HepG2 (cell line): ENCODE measurements around the gene MAP3K7CL. TPM values are rescaled to one million over a fixed set of nuclear protein-coding genes. Genes with fewer than 3 reads are reported as not detected.

Experiments
- ATAC-seq: fragments of 200-7000 bp; cut with Tn5 transposase; 3 replicates; pipeline ENCODE4 v1.9.1; 2020; ENCODE audit warnings: mild to moderate bottlenecking, moderate library complexity
- BruUV-seq: library from RNA; stranded (reverse); fragments of 400-500 nt; replicated peaks from 2 replicates; lab custom pipeline; 2021; lab: Mats Ljungman, UMichigan
- CTCF ChIA-PET: fragments of 300-600 bp; formaldehyde crosslinking; extraction: SDS; loops from one replicate; lab custom pipeline; 2021; ENCODE audit warnings: low total read pairs, inconsistent platforms, low intra/inter-chr PET ratio; lab: Yijun Ruan, JAX
- POLR2A ChIA-PET: fragments of 350-600 bp; sonication (Branson Sonifier 250); formaldehyde crosslinking; loops from one replicate; lab custom pipeline; 2020; ENCODE audit warnings: antibody characterized with exemption, inconsistent platforms; lab: Yijun Ruan, JAX
- DNase-seq: peaks from one replicate; pipeline ENCODE4 v3.0.0-alpha.2; 2015; ENCODE audit warnings: low spot score
- FAIRE-seq: peaks from 3 replicates; lab custom pipeline; 2011; peaks lifted over from hg19 to GRCh38; lab: Jason Lieb, UNC
- H2AFZ ChIP-seq: one replicate; pipeline ENCODE4 v1.6.1; 2011; ENCODE audit warnings: low read length, inconsistent platforms
- H3K27ac ChIP-seq: fragments of 300-600 bp; 3 replicates; pipeline ENCODE4 v1.8.0; 2011; ENCODE audit warnings: mixed run types, mild to moderate bottlenecking, mixed read lengths, low read length, inconsistent platforms; ENCODE audit not compliant: insufficient read depth; ENCODE audit errors: extremely low read length
- H3K27me3 ChIP-seq, 2 experiments: fragments of 200-600 bp in 1 of 2; 2 replicates in 1 of 2; 3 replicates in 1 of 2; pipeline versions ENCODE4 v1.6.0 to v1.8.0; 2011; ENCODE audit warnings: low read length in 2 of 2, mild to moderate bottlenecking in 2 of 2, moderate library complexity in 2 of 2, inconsistent platforms in 1 of 2; ENCODE audit not compliant: insufficient read depth in 2 of 2, control insufficient read depth in 1 of 2
- H3K36me3 ChIP-seq, 2 experiments: fragments of 200-600 bp in 1 of 2; replicated peaks in 1 of 2; 2 replicates in 1 of 2; 3 replicates in 1 of 2; pipeline versions ENCODE4 v1.5.1 to v1.8.0; 2011; ENCODE audit warnings: low read length in 2 of 2, inconsistent platforms in 1 of 2; ENCODE audit not compliant: insufficient read depth in 2 of 2, control insufficient read depth in 1 of 2
- H3K4me1 ChIP-seq: 2 replicates; pipeline ENCODE4 v1.5.1; 2012; ENCODE audit warnings: low read length, inconsistent platforms; ENCODE audit not compliant: insufficient read depth
- H3K4me2 ChIP-seq: 2 replicates; pipeline ENCODE4 v1.6.0; 2011; ENCODE audit warnings: low read depth, low read length, inconsistent platforms
- H3K4me3 ChIP-seq, 3 experiments: fragments of 200-600 bp in 1 of 3; sonication (generic), shearing (Covaris generic) in 1 of 3; replicated peaks in 1 of 3; 2 replicates each; pipeline ENCODE4 v1.5.1; 2011 to 2016; ENCODE audit warnings: low read length in 3 of 3, inconsistent platforms in 2 of 3, low read depth in 2 of 3, mild to moderate bottlenecking in 2 of 3, control low read depth in 1 of 3, mixed read lengths in 1 of 3; ENCODE audit not compliant: insufficient read depth in 1 of 3
- H3K79me2 ChIP-seq: one replicate; pipeline ENCODE4 v1.6.1; 2011; ENCODE audit warnings: low read length, inconsistent platforms; ENCODE audit not compliant: insufficient read depth
- H3K9ac ChIP-seq: 2 replicates; pipeline ENCODE4 v1.6.0; 2011; ENCODE audit warnings: mild to moderate bottlenecking, low read depth, low read length, inconsistent platforms; ENCODE audit not compliant: insufficient read depth
- H3K9me3 ChIP-seq: 2 replicates; pipeline ENCODE4 v1.5.1; 2012; ENCODE audit warnings: mild to moderate bottlenecking, low read length
- H4K20me1 ChIP-seq: 2 replicates; pipeline ENCODE4 v1.6.0; 2011; ENCODE audit warnings: inconsistent platforms, mild to moderate bottlenecking, low read length, moderate library complexity; ENCODE audit not compliant: insufficient read depth
- CREM ChIP-seq, 2 experiments: sonication (generic) in 1 of 2; formaldehyde crosslinking in 1 of 2; IDR thresholded peaks; 2 replicates each; pipeline versions ENCODE4 v1.4.0 to v1.6.1; 2016 to 2020; ENCODE audit warnings: antibody characterized with exemption in 1 of 2, mild to moderate bottlenecking in 1 of 2, missing genetic modification reagents in 1 of 2
- EEA1 ChIP-seq: sonication (generic); formaldehyde crosslinking; IDR thresholded peaks from 2 replicates; pipeline ENCODE4 v1.5.1; 2020; ENCODE audit warnings: mild to moderate bottlenecking, missing genetic modification reagents, borderline replicate concordance
- KDM4B ChIP-seq: sonication (generic); formaldehyde crosslinking; IDR thresholded peaks from 2 replicates; pipeline ENCODE4 v1.4.0; 2020; ENCODE audit warnings: missing genetic modification reagents
- NR1H2 ChIP-seq: sonication (generic); formaldehyde crosslinking; IDR thresholded peaks from 2 replicates; pipeline ENCODE4 v1.8.1; 2022; ENCODE audit warnings: low read depth, missing genetic modification reagents, borderline replicate concordance
- NR2F1 ChIP-seq, 2 experiments: fragments of 450-650 bp in 1 of 2; formaldehyde crosslinking in 1 of 2; IDR thresholded peaks; 2 replicates each; pipeline versions ENCODE4 v1.5.0 to v1.6.1; 2016 to 2020; ENCODE audit warnings: mild to moderate bottlenecking in 1 of 2, missing compliant biosample characterization in 1 of 2, missing genetic modification reagents in 1 of 2, moderate library complexity in 1 of 2
- RBM22 ChIP-seq: fragments of 200-400 bp; formaldehyde crosslinking; optimal IDR thresholded peaks from 2 replicates; pipeline ENCODE3; 2017; ENCODE audit warnings: mild to moderate bottlenecking, low read length, moderate library complexity
- RELA ChIP-seq: sonication (generic); formaldehyde crosslinking; IDR thresholded peaks from 2 replicates; pipeline ENCODE4 v1.4.0; 2020; ENCODE audit warnings: missing genetic modification reagents
- RERE ChIP-seq: IDR thresholded peaks from 2 replicates; pipeline ENCODE4 v1.6.1; 2016; ENCODE audit warnings: low read depth, missing genetic modification reagents, missing compliant biosample characterization
- ZBTB49 ChIP-seq: sonication (generic); formaldehyde crosslinking; IDR thresholded peaks from 2 replicates; pipeline ENCODE4 v1.4.0; 2020; ENCODE audit warnings: missing genetic modification reagents, borderline replicate concordance
- ZNF451 ChIP-seq: sonication (generic); formaldehyde crosslinking; IDR thresholded peaks from 2 replicates; pipeline ENCODE4 v1.5.0; 2020; ENCODE audit warnings: mild to moderate bottlenecking, missing genetic modification reagents
- WGBS: methylation state at CpG from one replicate; pipeline ENCODE4 v1.1.6; 2017; ENCODE audit warnings: low lambda C conversion rate; 5-methylcytosine and 5-hydroxymethylcytosine counted together
- in situ Hi-C: cut with HindIII; loops from 2 replicates; pipeline ENCODE4 v1.10.0; 2017; ENCODE audit warnings: low pct_unique_long_range_greater_than_20kb; ENCODE audit not compliant: extremely low pct_ligation_motif_present
- intact Hi-C: fragments of 100-400 bp; cut with micrococcal nuclease; formaldehyde crosslinking; loops from one replicate; pipeline ENCODE4 v1.10.0; 2022; ENCODE audit not compliant: unreplicated experiment
- polyA plus RNA-seq, 8 experiments: library from polyadenylated mRNA; depleted of rRNA in 3 of 8; stranded (reverse) in 7 of 8; unstranded in 1 of 8; fragments of >200 nt; fragmentation: Illumina TruSeq in 4 of 8; extraction: Trizol in 4 of 8; gene quantifications; 2 replicates each; pipeline versions ENCODE4 v1.2.1 to v1.2.3, GENCODE V29; 2011 to 2016; ENCODE audit warnings: low read depth in 4 of 8, missing spikeins in 1 of 8, mixed read lengths in 1 of 8; ENCODE audit not compliant: insufficient read depth in 1 of 8
- total RNA-seq, 5 experiments: library from RNA; depleted of rRNA; stranded (reverse); fragments of >200 nt; fragmentation: Illumina TruSeq; extraction: Trizol; gene quantifications; 2 replicates each; pipeline ENCODE4 v1.2.3, GENCODE V29; 2016; ENCODE audit warnings: low read depth in 1 of 5
- TF ChIP-seq, protein P1 (sequence below): sonication (generic); formaldehyde crosslinking; IDR thresholded peaks from 2 replicates; pipeline ENCODE4 v1.9.0; 2022; ENCODE audit warnings: low read depth, missing genetic modification reagents

MAP3K7CL gene
- total and polyA plus RNA-seq, 2 of the 13 experiments (the other 11 are each of a cell fraction or from before 2014, with no cell fraction given): 0.04 to 0.15 TPM

DNA sequence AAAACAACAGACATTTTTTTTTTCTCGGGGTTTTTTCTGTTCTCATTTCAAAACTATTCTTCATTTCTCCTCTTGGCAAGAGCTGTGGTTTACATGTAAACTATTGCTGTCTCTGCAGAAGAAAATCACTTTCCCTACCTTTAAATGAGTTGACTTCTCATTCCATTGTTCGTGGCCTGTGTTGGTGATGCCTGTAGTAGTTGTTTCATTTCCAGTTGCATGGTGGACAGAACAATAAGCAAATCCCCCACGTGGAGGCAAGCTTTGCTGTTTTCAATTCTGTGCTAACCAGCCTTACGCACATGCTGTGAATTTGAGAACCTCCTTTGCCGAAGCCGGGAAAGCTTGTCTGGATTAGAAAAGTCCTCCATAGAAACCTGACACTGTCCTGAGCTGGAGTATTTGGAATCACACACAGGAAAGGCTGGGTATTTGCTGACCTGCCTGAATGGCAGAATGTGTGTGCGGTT, 26.2 kb upstream of the MAP3K7CL start:
- H3K4me2 ChIP-seq: no peak overlapping the region
- H3K4me3 ChIP-seq: no peak overlapping the region
- in situ Hi-C loops (no loop called here), intact Hi-C loops (no loop called here)
- ATAC-seq (no peak), DNase-seq (no peak), FAIRE-seq (no peak)
- H3K9me3 ChIP-seq: no peaks in the 10 kb centered on the region
- H3K36me3 ChIP-seq: no peaks in the 10 kb centered on the region
- no TSS peak for BruUV-seq
- no peaks in the 10 kb centered on the region for H4K20me1 ChIP-seq
- no peaks in the 10 kb centered on the region for H3K79me2 ChIP-seq
- no peaks in the 10 kb centered on the region for H3K27me3 ChIP-seq
- H3K27ac ChIP-seq: no peak overlapping the region
- peaks cover 10% of the 10 kb centered on the region for H3K4me1 ChIP-seq
- H3K9ac ChIP-seq: no peak overlapping the region
- WGBS: 57% methylated on average over 7 of the region's 7 CpGs
- no peak overlapping the region for H2AFZ ChIP-seq
- POLR2A ChIA-PET: no interaction called here
- CTCF ChIA-PET: no interaction called here
- TF ChIP-seq EEA1 (CRISPR knock-in tag) (no peak), ZBTB49 (CRISPR knock-in tag) (no peak), RBM22 (no peak), RELA (no peak), NR2F1 (CRISPR knock-in tag; IDR thresholded peaks at IDR 0.05) (no peak), NR1H2 (CRISPR knock-in tag) (no peak), KDM4B (no peak), CREM (IDR thresholded peaks at IDR 0.05) (no peak), CREM (CRISPR knock-in tag; IDR thresholded peaks at IDR 0.05) (no peak), ZNF451 (no peak), RERE (no peak)
- TF ChIP-seq, protein P1, sequence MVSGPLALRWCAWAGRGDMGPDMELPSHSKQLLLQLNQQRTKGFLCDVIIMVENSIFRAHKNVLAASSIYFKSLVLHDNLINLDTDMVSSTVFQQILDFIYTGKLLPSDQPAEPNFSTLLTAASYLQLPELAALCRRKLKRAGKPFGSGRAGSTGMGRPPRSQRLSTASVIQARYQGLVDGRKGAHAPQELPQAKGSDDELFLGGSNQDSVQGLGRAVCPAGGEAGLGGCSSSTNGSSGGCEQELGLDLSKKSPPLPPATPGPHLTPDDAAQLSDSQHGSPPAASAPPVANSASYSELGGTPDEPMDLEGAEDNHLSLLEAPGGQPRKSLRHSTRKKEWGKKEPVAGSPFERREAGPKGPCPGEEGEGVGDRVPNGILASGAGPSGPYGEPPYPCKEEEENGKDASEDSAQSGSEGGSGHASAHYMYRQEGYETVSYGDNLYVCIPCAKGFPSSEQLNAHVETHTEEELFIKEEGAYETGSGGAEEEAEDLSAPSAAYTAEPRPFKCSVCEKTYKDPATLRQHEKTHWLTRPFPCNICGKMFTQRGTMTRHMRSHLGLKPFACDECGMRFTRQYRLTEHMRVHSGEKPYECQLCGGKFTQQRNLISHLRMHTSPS (CRISPR knock-in tag): no peak
